Measurements from ENCODE around the gene LTBP3.
"Not testable (repeated sequence)": the region's sequence is repeated elsewhere in the genome, so short reads cannot be mapped to it uniquely, and the experiment has no call there.

LTBP3 gene

DNA sequence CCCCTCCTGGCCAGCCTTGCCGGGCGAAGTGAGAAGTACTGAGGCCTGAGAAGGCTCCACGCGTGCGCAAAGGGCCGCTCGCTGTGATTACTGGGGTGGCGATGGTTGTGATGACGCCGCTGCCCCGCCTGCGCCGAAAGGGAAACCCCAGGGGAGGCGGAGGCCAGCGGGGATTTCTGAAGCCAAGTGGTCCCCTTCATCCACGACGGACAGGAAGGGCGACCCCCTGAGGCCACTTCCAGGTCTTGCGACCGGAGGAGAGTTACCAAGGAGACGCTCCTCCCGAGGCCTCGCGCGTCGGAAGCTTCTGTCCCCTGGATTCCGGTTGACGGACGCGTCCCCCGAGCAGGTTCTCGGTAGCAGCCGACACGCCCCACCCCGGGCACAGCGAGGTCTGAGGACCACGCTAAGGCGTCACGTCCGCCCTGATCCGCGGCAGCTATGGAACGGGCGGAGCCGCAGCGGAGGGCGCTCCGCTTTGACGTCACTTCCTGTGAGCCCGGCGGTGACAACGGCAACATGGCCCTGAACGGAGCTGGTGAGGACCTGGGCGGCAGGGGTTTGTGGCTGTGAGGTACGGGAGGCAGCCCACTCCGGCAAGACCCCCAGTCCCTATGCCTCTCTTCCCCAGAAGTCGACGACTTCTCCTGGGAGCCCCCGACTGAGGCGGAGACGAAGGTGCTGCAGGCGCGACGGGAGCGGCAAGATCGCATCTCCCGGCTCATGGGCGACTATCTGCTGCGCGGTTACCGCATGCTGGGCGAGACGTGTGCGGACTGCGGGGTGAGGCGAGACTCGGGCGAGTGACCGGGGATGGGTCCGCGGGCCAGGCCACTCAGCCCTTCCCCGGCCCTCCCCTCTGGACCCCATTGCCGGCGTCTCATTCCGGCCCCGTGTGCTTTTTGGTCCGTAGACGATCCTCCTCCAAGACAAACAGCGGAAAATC lies 12.1 kb upstream of the LTBP3 start, which contains the start of gene ZNRD2:
TSS of gene ZNRD2 (plus strand) at position 505 of the 946 bp plus-strand sequence. CDS start at position 520, 15 bp downstream.
- H3K36me3 ChIP-seq (ENCODE audit: insufficient read depth, low read length) = peaks cover 4% of the 10 kb centered on the region; the same call in 1 of the 2 replicates
- H3K27ac ChIP-seq = peak within 1 kb of the TSS; percentile 92
- peak within 1 kb of the TSS; percentile 95 for H3K9ac ChIP-seq (ENCODE audit: insufficient read length)
- TF ChIP-seq EZH2 (IDR thresholded peaks at IDR 0.05) (no peak), POLR2AphosphoS5 (IDR thresholded peaks at IDR 0.05; ENCODE audit: borderline replicate concordance, low read depth, low read length) (peak; percentile 80), FOXP2 (optimal IDR thresholded peaks at IDR 0.05; ENCODE audit: control extremely low read depth, extremely low read length, insufficient read depth) (peak; percentile 86)
- peak within 1 kb of the TSS; percentile 98 for H3K4me3 ChIP-seq
- H3K9me3 ChIP-seq (ENCODE audit: low read depth, low read length) = no peaks in the 10 kb centered on the region
- DNase-seq (ENCODE audit: low read depth, low spot score) = peak; percentile 72

DNA sequence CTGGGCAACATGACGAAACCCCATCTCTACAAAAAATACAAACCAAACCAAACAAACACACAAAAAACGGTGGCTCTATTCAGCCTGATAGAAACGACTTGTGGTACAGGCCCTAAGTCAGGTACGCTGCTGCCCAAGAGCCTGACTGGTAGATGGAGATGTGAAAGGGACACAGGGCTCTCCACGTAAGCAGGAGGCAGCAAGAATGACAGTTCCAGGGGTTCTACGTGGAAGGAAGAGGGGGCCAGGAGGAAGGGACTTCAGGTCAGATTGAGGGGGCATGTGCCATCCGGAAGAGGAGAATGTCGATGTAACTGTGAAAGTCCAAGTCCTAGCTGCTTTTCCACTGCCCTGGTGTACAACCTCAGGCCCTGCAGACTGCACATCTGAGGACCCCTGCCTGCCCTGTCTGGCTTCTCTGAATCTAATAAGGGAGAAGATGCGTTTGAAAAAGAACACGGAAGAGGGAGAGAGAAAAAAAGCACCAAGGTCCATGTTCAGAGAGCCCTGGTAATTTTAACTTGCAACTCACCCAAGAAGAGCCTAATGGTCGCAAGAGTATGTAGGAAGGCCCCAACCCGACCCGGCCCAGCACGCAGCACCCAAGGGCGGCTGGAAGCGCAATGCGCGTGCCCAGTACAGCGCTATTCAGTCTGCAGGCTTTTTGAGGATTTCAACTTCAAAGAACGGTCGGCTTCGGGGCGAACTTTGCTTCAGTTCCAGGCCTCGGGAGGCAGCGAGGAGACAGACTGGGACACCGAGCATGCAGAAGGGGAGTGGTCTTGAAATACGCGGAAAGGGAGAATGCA lies 11.2 kb upstream of the LTBP3 start:
- Histone ChIP-seq H3K9me3 (ENCODE audit: low read depth, low read length) (no peaks in the 10 kb centered on the region), H3K4me3 (peak overlapping the region; percentile 98), H3K9ac (ENCODE audit: insufficient read length) (peak overlapping the region; percentile 95), H3K36me3 (ENCODE audit: insufficient read depth, low read length) (peaks cover 4% of the 10 kb centered on the region; the same call in 1 of the 2 replicates), H3K27ac (peak overlapping the region; percentile 92)
- 0 out of 2 replicates have a peak, but pooled peaks have one; percentile 57 for TF ChIP-seq POLR2AphosphoS5 (IDR thresholded peaks at IDR 0.05; ENCODE audit: borderline replicate concordance, low read depth, low read length)
- TF ChIP-seq FOXP2 (optimal IDR thresholded peaks at IDR 0.05; ENCODE audit: control extremely low read depth, extremely low read length, insufficient read depth) = no peak
- no peak for DNase-seq (ENCODE audit: low read depth, low spot score)

DNA sequence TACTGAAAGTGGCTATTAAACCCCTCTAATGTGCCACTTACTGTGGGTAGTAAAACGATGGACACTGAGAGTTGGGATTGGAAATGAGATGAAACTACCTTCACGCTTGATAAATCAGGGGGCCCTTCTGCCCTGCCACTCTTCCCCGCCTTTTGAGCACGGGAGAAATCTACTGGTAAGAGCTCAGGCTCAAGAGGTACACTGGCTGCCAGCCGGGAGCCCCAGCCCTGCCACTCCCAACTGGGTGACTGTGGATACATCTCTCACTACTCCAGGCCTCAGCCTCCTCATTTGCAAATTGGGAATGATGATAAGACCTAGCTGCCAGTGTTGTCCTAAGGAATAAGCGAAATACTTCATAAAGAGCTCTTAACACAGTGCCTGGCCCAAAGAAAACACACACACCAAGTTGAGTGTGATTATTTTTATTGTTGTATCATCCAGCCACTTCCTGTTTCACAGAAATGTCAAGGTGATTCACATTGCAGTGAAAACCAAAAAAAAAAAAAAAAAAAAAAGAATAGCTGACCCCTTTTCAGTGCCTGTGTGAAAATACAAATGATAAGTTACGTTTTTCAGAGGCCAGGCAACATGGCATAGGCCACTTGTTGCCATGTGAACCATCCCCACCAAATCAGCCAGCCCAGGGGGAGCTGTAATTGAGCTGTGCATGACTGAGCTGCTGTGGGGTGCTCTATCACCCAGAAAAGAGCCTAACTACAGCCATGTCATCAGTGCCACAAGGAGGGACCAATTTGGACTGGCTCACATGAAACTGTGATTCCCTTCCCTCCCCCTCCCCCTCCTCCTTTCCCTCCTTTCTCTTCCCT lies 7.7 kb upstream of the LTBP3 start:
- H3K9me3 ChIP-seq (ENCODE audit: low read depth, low read length) = no peaks in the 10 kb centered on the region
- no peak overlapping the region for H3K27ac ChIP-seq
- DNase-seq (ENCODE audit: low read depth, low spot score) = no peak
- no peak for TF ChIP-seq POLR2AphosphoS5 (IDR thresholded peaks at IDR 0.05; ENCODE audit: borderline replicate concordance, low read depth, low read length)
- no peak for TF ChIP-seq FOXP2 (optimal IDR thresholded peaks at IDR 0.05; ENCODE audit: control extremely low read depth, extremely low read length, insufficient read depth)
- TF ChIP-seq EZH2 (IDR thresholded peaks at IDR 0.05) = no peak
- H3K9ac ChIP-seq (ENCODE audit: insufficient read length) = no peak overlapping the region
- no peak overlapping the region for H3K4me3 ChIP-seq
- peaks cover 4% of the 10 kb centered on the region; the same call in 1 of the 2 replicates for H3K36me3 ChIP-seq (ENCODE audit: insufficient read depth, low read length)

DNA sequence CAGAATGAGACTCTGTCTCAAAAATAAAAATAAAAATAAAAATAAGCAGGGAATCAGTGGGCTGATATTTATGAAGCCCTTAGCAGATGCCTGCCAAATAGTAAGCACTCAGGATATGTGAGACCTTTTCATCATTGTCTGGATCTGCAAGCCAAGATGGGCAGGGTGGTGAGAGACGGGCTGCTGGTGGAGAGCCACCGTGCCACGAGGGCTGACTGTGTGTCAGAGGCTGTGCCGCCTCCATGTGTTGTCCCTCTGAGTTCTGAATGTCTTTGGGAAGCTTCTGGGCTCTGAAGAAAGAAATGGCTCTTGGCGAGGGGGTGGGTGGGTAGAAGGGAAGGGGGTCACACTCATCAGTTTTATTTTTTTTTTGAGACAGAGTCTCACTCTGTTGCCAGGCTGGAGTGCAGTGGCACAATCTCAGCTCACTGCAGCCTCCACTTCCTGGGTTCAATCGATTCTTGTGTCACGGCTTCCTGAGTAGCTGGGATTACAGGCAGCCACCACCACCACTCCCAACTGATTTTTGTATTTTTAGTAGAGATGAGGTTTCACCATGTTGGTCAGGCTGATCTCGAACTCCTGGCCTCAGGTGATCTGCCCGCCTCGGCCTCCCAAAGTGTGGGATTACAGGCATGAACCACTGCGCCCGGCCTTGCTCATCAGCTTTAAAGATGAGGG lies 6.9 kb upstream of the LTBP3 start:
- H3K9ac ChIP-seq (ENCODE audit: insufficient read length); DNase-seq (ENCODE audit: low read depth, low spot score); H3K36me3 ChIP-seq (ENCODE audit: insufficient read depth, low read length); H3K27ac ChIP-seq; H3K4me3 ChIP-seq; H3K9me3 ChIP-seq (ENCODE audit: low read depth, low read length): not testable (repeated sequence)

GRCh38 chr11:65563601-65564000 lies 5.4 kb upstream of the LTBP3 start:
- DNase-seq (ENCODE audit: low read depth, low spot score) = no peak
- Histone ChIP-seq H3K36me3 (ENCODE audit: insufficient read depth, low read length) (peaks cover 2% of the 10 kb centered on the region; the same call in 1 of the 2 replicates), H3K4me3 (no peak overlapping the region), H3K9ac (ENCODE audit: insufficient read length) (no peak overlapping the region), H3K9me3 (ENCODE audit: low read depth, low read length) (no peaks in the 10 kb centered on the region), H3K27ac (no peak overlapping the region)
- TF ChIP-seq FOXP2 (optimal IDR thresholded peaks at IDR 0.05; ENCODE audit: control extremely low read depth, extremely low read length, insufficient read depth) (no peak), POLR2AphosphoS5 (IDR thresholded peaks at IDR 0.05; ENCODE audit: borderline replicate concordance, low read depth, low read length) (no peak), EZH2 (IDR thresholded peaks at IDR 0.05) (no peak)

DNA sequence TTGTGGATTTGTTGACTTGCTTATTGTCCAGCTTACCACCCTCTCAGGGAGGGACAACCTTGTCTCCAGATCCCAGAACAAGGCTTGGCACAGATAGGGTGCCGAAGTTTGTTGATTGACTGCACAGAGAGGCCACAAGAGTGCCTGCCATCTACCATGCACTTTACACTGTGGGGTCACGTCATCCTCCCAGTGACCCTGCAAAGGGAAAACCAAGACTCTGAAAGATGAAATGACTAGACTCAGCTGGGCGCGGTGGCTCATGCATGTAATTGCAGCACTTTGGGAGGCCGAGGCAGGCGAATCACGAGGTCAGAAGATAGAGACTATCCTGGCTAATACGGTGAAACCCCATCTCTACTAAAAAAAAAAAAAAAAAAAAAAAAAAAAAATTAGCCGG lies 4.6 kb upstream of the LTBP3 start:
- TF ChIP-seq POLR2AphosphoS5 (IDR thresholded peaks at IDR 0.05; ENCODE audit: borderline replicate concordance, low read depth, low read length) = no peak
- TF ChIP-seq FOXP2 (optimal IDR thresholded peaks at IDR 0.05; ENCODE audit: control extremely low read depth, extremely low read length, insufficient read depth) = no peak
- no peak for TF ChIP-seq EZH2 (IDR thresholded peaks at IDR 0.05)
- no peaks in the 10 kb centered on the region for H3K9me3 ChIP-seq (ENCODE audit: low read depth, low read length)
- no peak overlapping the region for H3K27ac ChIP-seq
- H3K4me3 ChIP-seq = no peak overlapping the region
- no peaks in the 10 kb centered on the region for H3K36me3 ChIP-seq (ENCODE audit: insufficient read depth, low read length)
- no peak overlapping the region for H3K9ac ChIP-seq (ENCODE audit: insufficient read length)
- DNase-seq (ENCODE audit: low read depth, low spot score) = no peak

DNA sequence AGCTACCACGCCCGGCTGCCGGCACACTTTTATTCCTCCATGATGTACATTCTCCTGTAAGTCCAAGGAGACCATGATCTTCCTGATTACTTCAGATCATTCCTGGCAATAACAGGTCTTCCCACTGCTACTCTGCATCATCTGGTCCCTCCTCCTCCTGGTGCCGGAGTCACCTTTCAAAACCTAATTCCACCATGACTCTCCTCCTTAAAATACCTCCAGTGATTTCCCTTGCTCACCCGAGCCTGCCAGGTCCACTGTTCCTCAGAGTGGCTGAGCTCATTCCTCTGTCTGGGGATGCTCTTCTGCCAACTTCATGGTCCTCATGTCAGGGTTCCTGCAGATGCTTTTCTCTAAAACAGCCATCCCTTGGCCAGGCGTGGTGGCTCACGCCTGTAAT lies 3.9 kb upstream of the LTBP3 start:
- H3K27ac ChIP-seq = no peak overlapping the region

More for the DNA sequence above, 3.9 kb upstream of the LTBP3 start:
- H3K4me3 ChIP-seq = no peak overlapping the region
- TF ChIP-seq EZH2 (IDR thresholded peaks at IDR 0.05) (no peak), FOXP2 (optimal IDR thresholded peaks at IDR 0.05; ENCODE audit: control extremely low read depth, extremely low read length, insufficient read depth) (no peak), POLR2AphosphoS5 (IDR thresholded peaks at IDR 0.05; ENCODE audit: borderline replicate concordance, low read depth, low read length) (no peak)
- no peak for DNase-seq (ENCODE audit: low read depth, low spot score)
- H3K9ac ChIP-seq (ENCODE audit: insufficient read length) = no peak overlapping the region
- H3K9me3 ChIP-seq (ENCODE audit: low read depth, low read length) = no peaks in the 10 kb centered on the region
- H3K36me3 ChIP-seq (ENCODE audit: insufficient read depth, low read length) = no peaks in the 10 kb centered on the region

Data from SK-N-MC (cell line).